Mucosa of gallbladder (tissue), 1 donor: Measurements from ENCODE around the gene SLC30A7. TPM values are rescaled to one million over a fixed set of nuclear protein-coding genes. Genes with fewer than 3 reads are reported as not detected.

Experiments
- DNase-seq: peaks from one replicate; pipeline ENCODE4 v3.0.0-alpha.2; 2020; ENCODE audit warnings: low spot score
- total RNA-seq: library from RNA; stranded (reverse); gene quantifications from one replicate; pipeline ENCODE4 v1.2.1, GENCODE V29; 2021
- donor health status: DM: no; HTN: no; CAD: no.

SLC30A7 gene
- total RNA-seq, 1 donor from 2014 or later: 35.0 TPM

GRCh38 chr1:100979631-100980030 is 83.7 kb downstream of the SLC30A7 start:
- no peak for DNase-seq

GRCh38 chr1:100982793-100983192 is 86.9 kb downstream of the SLC30A7 start:
- no peak for DNase-seq

- DNase-seq: no peak
These were observed 92.2 kb downstream of the SLC30A7 start for GRCh38 chr1:100988121-100988520.

GRCh38 chr1:100989306-100990077 is 93.6 kb downstream of the SLC30A7 start:
- no peak for DNase-seq

- no peak for DNase-seq
These were observed 99.5 kb downstream of the SLC30A7 start for GRCh38 chr1:100995198-100995988.

GRCh38 chr1:100998426-100998825 is 102.5 kb downstream of the SLC30A7 start:
- DNase-seq: no peak

- DNase-seq: no peak
These were observed 104.4 kb downstream of the SLC30A7 start for GRCh38 chr1:101000131-101000873.

GRCh38 chr1:101002551-101002950 is 106.7 kb downstream of the SLC30A7 start:
- no peak for DNase-seq

GRCh38 chr1:101003012-101003650 is 107.2 kb downstream of the SLC30A7 start:
- DNase-seq: no peak

GRCh38 chr1:101004061-101004460 is 108.2 kb downstream of the SLC30A7 start:
- no peak for DNase-seq

GRCh38 chr1:101004670-101005069 is 108.8 kb downstream of the SLC30A7 start:
- DNase-seq: no peak

- no peak for DNase-seq
These were observed 109.3 kb downstream of the SLC30A7 start for GRCh38 chr1:101005183-101005582.

- no peak for DNase-seq
These were observed 110.0 kb downstream of the SLC30A7 start for GRCh38 chr1:101005871-101006270.

- no peak for DNase-seq
These were observed 110.7 kb downstream of the SLC30A7 start for GRCh38 chr1:101006553-101006952.

- DNase-seq: no peak
These were observed 112.4 kb downstream of the SLC30A7 start for GRCh38 chr1:101008229-101008834.

- no peak for DNase-seq
These were observed 117.9 kb downstream of the SLC30A7 start for GRCh38 chr1:101013776-101014175.

GRCh38 chr1:101017448-101017847 is 121.6 kb downstream of the SLC30A7 start:
- no peak for DNase-seq

GRCh38 chr1:101022294-101022693 is 126.4 kb downstream of the SLC30A7 start:
- no peak for DNase-seq

- no peak for DNase-seq
These were observed 129.4 kb downstream of the SLC30A7 start for GRCh38 chr1:101025283-101025656.

GRCh38 chr1:101025657-101026429 is 130.0 kb downstream of the SLC30A7 start, which contains the start of gene DPH5:
Gene DPH5 (minus strand): TSS chr1:101025784. CDS start chr1:101025443, 341 bp downstream.
- DNase-seq: peak; percentile 92

GRCh38 chr1:101026430-101026788 is 130.5 kb downstream of the SLC30A7 start:
- no peak for DNase-seq
